Omental fat pad (tissue), 4 donors: ENCODE results near the gene CPNE6. TPM values are rescaled to one million over a fixed set of nuclear protein-coding genes. Genes with fewer than 3 reads are reported as not detected.

Experiments used
- ATAC-seq: fragments of 150-250 bp; one replicate; pipeline ENCODE4 v1.9.1; 2016; ENCODE audit warnings: mild to moderate bottlenecking, moderate library complexity; ENCODE audit not compliant: low FRiP score
- DNase-seq: peaks from one replicate; pipeline ENCODE4 v3.0.0-alpha.2; 2019; ENCODE audit warnings: low spot score
- total RNA-seq, 4 donors: library from RNA; depleted of rRNA; stranded (reverse); fragments of >200 nt; gene quantifications; one replicate each; pipeline ENCODE4 v1.1.0, GENCODE V29; 2016
- TF ChIP-seq, protein P1 (sequence below), 3 donors: fragments of 450-650 bp; IDR thresholded peaks; one replicate each; pipeline ENCODE4 v1.5.1; 2016 to 2017; ENCODE audit warnings: antibody characterized with exemption in 3 of 3, mild to moderate bottlenecking in 3 of 3, moderate library complexity in 2 of 3

CPNE6 gene
- total RNA-seq, 4 donors from 2014 or later, result not detected

DNA sequence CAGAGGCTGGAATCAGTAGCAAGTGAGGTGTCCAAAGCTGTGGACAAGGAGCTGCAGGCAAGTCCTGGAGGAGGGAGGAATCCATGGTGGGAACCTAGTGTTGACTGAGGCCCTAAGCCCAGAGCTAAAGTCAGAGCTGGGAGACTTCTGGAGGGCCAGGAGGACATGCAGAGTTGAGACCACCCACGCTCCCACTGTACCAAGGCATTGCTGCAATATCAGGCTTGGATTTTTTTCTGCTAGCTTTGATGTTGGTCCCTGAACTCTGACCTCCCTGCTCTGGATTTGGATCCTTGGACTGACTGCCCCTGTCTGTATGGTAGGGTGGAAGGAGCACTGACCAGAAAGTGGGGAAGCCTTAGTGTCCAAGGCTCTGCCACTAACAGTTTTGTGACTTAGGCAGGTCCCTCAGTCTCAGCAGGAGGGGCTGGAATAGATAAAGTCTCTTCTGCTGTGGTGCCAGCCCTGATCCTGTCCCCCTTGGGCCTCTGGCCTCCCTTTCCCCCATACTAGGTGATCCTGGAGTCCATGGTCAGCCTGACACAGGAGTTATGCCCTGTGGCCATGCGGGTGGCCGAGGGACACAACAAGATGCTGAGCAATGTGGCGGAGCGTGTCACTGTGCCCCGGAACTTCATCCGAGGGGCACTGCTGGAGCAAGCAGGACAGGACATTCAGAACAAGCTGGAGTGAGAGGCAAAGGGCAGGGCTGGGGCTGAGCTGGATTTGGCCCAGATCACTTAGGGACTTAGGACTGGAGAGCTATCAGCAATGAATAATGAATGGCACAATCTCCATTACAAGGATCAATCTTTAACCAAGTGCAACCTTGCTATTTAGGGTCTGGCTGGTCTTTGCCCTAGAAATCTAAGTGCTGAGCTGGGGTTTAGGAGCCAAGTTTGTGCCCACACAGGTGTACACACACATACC, 10.1 kb upstream of the CPNE6 start:
- TF ChIP-seq, protein P1, sequence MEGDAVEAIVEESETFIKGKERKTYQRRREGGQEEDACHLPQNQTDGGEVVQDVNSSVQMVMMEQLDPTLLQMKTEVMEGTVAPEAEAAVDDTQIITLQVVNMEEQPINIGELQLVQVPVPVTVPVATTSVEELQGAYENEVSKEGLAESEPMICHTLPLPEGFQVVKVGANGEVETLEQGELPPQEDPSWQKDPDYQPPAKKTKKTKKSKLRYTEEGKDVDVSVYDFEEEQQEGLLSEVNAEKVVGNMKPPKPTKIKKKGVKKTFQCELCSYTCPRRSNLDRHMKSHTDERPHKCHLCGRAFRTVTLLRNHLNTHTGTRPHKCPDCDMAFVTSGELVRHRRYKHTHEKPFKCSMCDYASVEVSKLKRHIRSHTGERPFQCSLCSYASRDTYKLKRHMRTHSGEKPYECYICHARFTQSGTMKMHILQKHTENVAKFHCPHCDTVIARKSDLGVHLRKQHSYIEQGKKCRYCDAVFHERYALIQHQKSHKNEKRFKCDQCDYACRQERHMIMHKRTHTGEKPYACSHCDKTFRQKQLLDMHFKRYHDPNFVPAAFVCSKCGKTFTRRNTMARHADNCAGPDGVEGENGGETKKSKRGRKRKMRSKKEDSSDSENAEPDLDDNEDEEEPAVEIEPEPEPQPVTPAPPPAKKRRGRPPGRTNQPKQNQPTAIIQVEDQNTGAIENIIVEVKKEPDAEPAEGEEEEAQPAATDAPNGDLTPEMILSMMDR (IDR thresholded peaks at IDR 0.05), result no peak
- ATAC-seq (no peak), DNase-seq (no peak)

DNA sequence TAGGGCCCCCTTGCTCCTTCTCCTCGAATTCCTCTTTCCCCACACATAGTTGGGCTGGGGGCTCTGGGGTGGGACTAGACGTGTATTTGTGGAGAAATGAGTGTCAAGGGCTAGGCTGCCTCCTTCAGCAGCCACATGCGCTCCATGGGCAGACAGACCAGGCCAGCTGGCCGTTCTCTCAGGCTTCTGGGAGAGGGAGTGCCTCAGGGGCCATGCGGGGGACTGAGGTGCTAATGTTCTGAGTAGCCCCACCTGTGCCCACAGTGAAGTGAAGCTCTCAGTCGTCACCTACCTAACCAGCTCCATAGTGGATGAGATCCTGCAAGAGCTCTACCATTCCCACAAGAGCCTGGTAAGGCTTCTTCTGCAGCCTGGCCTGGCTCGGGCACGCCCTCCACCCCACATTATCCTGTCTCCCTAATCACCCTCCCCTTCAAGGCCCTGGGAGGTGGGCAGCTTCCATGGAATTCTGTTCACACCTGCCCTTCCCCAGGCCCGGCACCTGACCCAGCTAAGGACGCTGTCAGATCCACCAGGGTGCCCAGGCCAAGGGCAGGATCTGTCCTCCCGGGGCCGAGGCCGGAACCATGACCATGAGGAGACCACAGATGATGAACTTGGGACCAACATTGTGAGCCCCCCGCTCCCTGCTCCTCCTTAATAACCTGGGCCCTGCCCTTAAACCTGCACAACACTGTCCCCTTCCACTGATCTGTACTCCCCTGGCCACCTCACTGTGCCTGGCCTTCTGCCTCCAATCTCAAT, 9.0 kb upstream of the CPNE6 start:
- ATAC-seq (no peak), DNase-seq (no peak)
- TF ChIP-seq, protein P1 (IDR thresholded peaks at IDR 0.05), result no peak

DNA sequence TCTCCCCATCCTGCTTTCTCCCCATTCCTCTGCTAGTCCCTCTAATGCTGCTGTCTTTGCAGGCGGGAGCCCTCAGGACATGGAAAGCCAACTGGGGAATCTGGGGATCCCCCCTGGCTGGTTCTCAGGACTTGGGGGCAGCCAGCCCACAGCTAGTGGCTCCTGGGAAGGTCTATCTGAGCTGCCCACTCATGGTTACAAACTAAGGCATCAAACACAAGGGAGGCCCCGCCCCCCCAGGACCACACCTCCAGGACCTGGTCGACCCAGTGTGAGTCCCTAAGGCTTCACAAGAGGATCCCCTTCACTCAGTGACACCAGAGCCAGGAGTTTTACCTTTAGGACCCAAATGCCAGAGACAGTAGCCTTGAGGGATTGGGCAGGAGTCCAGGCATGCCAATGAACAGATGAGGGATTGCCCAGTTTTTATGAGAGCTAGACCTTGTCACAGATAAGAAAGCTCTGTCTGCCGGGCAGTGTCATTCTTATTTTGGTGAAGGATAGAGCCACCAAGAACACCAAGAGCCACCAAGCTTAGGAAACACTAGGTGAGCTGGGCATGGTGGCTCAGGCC, 8.0 kb upstream of the CPNE6 start:
- no peak for ATAC-seq
- no peak for DNase-seq

GRCh38 chr14:24064091-24064795, 7.1 kb upstream of the CPNE6 start:
- ATAC-seq (no peak), DNase-seq (no peak)
- TF ChIP-seq, protein P1 (IDR thresholded peaks at IDR 0.05), result no peak

More for the DNA sequence above, 8.0 kb upstream of the CPNE6 start:
- TF ChIP-seq, protein P1 (IDR thresholded peaks at IDR 0.05), result no peak

- TF ChIP-seq, protein P1 (IDR thresholded peaks at IDR 0.05), result no peak
- ATAC-seq, result no peak
- no peak for DNase-seq
Measured at GRCh38 chr14:24064856-24065255, 6.5 kb upstream of the CPNE6 start.

DNA sequence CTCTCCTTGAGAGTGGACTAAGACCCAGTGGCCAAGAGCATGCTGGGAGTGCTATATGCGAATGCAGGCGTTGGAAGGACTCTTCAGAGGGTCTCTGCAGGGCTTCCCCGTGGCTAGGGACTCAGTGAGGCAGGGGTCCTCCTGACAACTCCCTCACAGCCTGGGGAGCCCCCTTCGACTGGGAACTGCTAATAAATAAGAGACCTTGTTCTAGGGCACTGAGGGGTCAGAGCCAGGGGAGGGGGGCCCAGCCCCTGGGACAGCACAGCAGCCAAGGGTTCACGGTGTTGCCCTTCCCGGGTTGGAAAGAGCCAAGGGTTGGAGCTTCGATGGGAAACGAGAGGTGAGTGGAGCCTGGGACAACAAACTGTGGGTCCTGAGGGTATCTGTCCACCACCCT, 6.0 kb upstream of the CPNE6 start:
- no peak for DNase-seq
- TF ChIP-seq, protein P1 (IDR thresholded peaks at IDR 0.05), result no peak
- no peak for ATAC-seq
